ENCODE results near the gene SOX15. TPM values are rescaled to one million over a fixed set of nuclear protein-coding genes. Genes with fewer than 3 reads are reported as not detected.

The SOX15 gene
- total RNA-seq, 2 donors from 2014 or later = 5.6 to 11.5 TPM

DNA sequence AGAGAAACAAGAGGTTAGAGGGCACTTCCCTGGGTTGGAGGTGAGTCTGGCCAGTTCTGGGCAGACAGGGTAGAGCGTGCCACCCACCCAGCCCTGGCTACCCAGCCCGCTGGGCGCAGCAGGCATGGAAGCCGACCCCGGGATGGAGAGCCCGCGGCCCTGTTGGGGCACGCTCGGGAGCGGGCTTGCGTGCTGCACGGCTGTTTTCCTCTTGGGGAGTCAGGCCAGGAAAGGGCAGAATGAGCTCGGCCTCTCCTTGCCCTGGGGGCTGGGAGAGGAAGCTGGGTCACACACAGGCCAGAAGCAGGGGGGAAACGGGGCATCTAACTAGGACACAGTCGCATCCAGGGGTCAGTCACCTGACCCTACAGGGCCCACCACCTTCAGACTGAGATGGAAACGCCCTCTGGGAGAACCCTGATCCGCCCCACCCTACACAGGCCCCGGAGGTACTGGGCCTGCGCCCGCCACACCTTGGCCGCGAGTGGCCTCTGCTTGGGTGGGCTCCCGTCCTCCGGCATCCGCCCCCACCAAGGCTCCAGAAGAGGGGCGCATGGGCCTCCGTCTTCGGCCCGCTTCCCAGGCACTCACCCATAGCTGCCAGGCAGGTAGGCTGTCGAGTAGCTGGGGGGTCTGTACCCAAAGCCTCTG is 1.2 kb downstream of the SOX15 start:
- Histone ChIP-seq H3K27me3 (no peaks in the 10 kb centered on the region), H3K4me1 (peaks cover 0 to 53% of the 10 kb centered on the region in 2 donors), H3K9me3 (no peaks in the 10 kb centered on the region), H3K36me3 (peaks cover 30% of the 10 kb centered on the region), H3K27ac (peak overlapping the region; percentile 77 to 81), H3K4me3 (peak overlapping the region; percentile 45 to 52)
- TF ChIP-seq, protein P1, sequence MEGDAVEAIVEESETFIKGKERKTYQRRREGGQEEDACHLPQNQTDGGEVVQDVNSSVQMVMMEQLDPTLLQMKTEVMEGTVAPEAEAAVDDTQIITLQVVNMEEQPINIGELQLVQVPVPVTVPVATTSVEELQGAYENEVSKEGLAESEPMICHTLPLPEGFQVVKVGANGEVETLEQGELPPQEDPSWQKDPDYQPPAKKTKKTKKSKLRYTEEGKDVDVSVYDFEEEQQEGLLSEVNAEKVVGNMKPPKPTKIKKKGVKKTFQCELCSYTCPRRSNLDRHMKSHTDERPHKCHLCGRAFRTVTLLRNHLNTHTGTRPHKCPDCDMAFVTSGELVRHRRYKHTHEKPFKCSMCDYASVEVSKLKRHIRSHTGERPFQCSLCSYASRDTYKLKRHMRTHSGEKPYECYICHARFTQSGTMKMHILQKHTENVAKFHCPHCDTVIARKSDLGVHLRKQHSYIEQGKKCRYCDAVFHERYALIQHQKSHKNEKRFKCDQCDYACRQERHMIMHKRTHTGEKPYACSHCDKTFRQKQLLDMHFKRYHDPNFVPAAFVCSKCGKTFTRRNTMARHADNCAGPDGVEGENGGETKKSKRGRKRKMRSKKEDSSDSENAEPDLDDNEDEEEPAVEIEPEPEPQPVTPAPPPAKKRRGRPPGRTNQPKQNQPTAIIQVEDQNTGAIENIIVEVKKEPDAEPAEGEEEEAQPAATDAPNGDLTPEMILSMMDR (IDR thresholded peaks at IDR 0.05) = no peak
- DNase-seq (ENCODE audit: low spot score) = no peak

- DNase-seq (ENCODE audit: low spot score) = no peak
- TF ChIP-seq, protein P1 (IDR thresholded peaks at IDR 0.05) = no peak
- peaks cover 19% of the 10 kb centered on the region for H3K36me3 ChIP-seq
- H3K9me3 ChIP-seq = no peaks in the 10 kb centered on the region
- H3K27ac ChIP-seq = peak overlapping the region; percentile 77 to 81
- H3K27me3 ChIP-seq = no peaks in the 10 kb centered on the region
- H3K4me3 ChIP-seq = no peak overlapping the region
- peaks cover 0 to 61% of the 10 kb centered on the region in 2 donors for H3K4me1 ChIP-seq
These were observed 2.3 kb downstream of the SOX15 start for GRCh38 chr17:7587420-7588151.

GRCh38 chr17:7586673-7587419 is 3.0 kb downstream of the SOX15 start:
- no peaks in the 10 kb centered on the region for H3K9me3 ChIP-seq
- no peak overlapping the region for H3K4me3 ChIP-seq
- TF ChIP-seq, protein P1 (IDR thresholded peaks at IDR 0.05) = peak in 1 of 2 donors; percentile 50
- H3K36me3 ChIP-seq = peaks cover 12% of the 10 kb centered on the region
- no peaks in the 10 kb centered on the region for H3K27me3 ChIP-seq
- no peak for DNase-seq (ENCODE audit: low spot score)
- peaks cover 0 to 67% of the 10 kb centered on the region in 2 donors for H3K4me1 ChIP-seq
- peak overlapping the region; percentile 77 to 81 for H3K27ac ChIP-seq

GRCh38 chr17:7583253-7584109 is 6.4 kb downstream of the SOX15 start, which contains the start of gene MPDU1:
MPDU1 (plus strand) TSS chr17:7583852; CDS start chr17:7583863, 11 bp downstream.
- Histone ChIP-seq H3K27me3 (no peaks in the 10 kb centered on the region), H3K36me3 (peaks cover 7% of the 10 kb centered on the region), H3K4me3 (peak within 1 kb of the TSS; percentile 61 to 70), H3K4me1 (peaks cover 0 to 70% of the 10 kb centered on the region in 2 donors), H3K27ac (peak within 1 kb of the TSS; percentile 95 to 97), H3K9me3 (no peaks in the 10 kb centered on the region)
- TF ChIP-seq, protein P1 (IDR thresholded peaks at IDR 0.05) = peak in 1 of 2 donors; percentile 15
- peak; percentile 98 for DNase-seq (ENCODE audit: low spot score)
